ENCODE results near the gene BDNF.

GRCh38 chr11:27656320-27656719, 43.9 kb downstream of the BDNF start:
- TF ChIP-seq, protein P1, sequence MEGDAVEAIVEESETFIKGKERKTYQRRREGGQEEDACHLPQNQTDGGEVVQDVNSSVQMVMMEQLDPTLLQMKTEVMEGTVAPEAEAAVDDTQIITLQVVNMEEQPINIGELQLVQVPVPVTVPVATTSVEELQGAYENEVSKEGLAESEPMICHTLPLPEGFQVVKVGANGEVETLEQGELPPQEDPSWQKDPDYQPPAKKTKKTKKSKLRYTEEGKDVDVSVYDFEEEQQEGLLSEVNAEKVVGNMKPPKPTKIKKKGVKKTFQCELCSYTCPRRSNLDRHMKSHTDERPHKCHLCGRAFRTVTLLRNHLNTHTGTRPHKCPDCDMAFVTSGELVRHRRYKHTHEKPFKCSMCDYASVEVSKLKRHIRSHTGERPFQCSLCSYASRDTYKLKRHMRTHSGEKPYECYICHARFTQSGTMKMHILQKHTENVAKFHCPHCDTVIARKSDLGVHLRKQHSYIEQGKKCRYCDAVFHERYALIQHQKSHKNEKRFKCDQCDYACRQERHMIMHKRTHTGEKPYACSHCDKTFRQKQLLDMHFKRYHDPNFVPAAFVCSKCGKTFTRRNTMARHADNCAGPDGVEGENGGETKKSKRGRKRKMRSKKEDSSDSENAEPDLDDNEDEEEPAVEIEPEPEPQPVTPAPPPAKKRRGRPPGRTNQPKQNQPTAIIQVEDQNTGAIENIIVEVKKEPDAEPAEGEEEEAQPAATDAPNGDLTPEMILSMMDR (IDR thresholded peaks at IDR 0.05), result no peak
- TF ChIP-seq EZH2 (IDR thresholded peaks at IDR 0.05; ENCODE audit: borderline replicate concordance, insufficient read depth, low read depth, low read length, poor library complexity, severe bottlenecking), result no peak

Data from B cell (primary cell).